ENCODE data around the gene PPP1R3F. TPM values are rescaled to one million over a fixed set of nuclear protein-coding genes. Genes with fewer than 3 reads are reported as not detected.

The PPP1R3F gene
- total RNA-seq, 4 donors from 2014 or later: 4.2 to 10.7 (median 8.0) TPM

DNA sequence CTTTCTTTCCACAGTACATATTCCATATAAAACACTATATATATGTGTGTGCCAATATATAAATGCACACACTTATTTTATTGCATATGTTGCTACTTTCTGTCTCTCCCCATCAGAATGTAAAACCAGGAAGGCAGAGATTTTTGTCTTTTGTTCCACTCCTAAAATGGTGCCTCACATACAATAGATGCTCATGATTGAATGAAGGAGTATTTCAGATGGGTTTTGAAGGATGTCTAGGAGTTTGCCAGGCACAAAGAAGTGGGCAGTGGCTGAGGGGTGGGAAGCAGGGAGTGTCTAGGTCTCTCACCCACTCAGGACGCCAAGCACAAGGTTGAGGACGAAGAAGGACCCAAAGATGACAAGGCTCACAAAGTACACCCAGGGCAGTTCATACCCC lies 41.9 kb upstream of the PPP1R3F start:
- WGBS, 2 donors: 76 to 80% methylated on average over 1 to 2 of the region's 2 CpGs
- H3K9me3 ChIP-seq: no peaks in the 10 kb centered on the region
- H3K27me3 ChIP-seq: no peaks in the 10 kb centered on the region
- H3K4me1 ChIP-seq: peaks cover 0 to 14% (median 4%) of the 10 kb centered on the region in 3 donors
- no peak overlapping the region for H3K4me3 ChIP-seq
- TF ChIP-seq POLR2A (IDR thresholded peaks at IDR 0.05): no peak
- TF ChIP-seq, protein P1, sequence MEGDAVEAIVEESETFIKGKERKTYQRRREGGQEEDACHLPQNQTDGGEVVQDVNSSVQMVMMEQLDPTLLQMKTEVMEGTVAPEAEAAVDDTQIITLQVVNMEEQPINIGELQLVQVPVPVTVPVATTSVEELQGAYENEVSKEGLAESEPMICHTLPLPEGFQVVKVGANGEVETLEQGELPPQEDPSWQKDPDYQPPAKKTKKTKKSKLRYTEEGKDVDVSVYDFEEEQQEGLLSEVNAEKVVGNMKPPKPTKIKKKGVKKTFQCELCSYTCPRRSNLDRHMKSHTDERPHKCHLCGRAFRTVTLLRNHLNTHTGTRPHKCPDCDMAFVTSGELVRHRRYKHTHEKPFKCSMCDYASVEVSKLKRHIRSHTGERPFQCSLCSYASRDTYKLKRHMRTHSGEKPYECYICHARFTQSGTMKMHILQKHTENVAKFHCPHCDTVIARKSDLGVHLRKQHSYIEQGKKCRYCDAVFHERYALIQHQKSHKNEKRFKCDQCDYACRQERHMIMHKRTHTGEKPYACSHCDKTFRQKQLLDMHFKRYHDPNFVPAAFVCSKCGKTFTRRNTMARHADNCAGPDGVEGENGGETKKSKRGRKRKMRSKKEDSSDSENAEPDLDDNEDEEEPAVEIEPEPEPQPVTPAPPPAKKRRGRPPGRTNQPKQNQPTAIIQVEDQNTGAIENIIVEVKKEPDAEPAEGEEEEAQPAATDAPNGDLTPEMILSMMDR (IDR thresholded peaks at IDR 0.05): no peak
- DNase-seq: no peak
- H3K36me3 ChIP-seq: no peaks in the 10 kb centered on the region
- H3K27ac ChIP-seq: no peak overlapping the region
- intact Hi-C loops (cut with DNase I): no loop called here

DNA sequence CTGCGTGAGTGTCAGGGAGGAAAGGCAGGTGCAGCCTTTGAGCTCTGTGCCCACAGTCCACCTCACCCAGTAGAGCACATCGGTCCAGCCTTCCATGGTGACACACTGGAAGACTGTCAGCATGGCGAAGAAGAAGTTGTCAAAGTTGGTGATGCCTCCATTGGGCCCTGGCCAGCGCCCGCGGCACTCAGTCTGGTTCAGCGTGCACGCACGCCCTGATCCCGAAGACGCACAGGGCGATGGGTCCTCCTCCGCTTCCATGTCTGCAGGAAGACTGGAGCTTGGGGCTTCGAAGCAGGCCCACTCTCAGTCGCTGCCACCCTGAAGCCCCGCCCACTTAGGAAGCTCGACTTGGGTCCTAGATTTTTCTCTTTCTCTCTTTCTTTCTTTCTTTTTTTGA lies 41.4 kb upstream of the PPP1R3F start:
- Histone ChIP-seq H3K9me3 (no peaks in the 10 kb centered on the region), H3K4me1 (peaks cover 0 to 14% (median 4%) of the 10 kb centered on the region in 3 donors), H3K27me3 (no peaks in the 10 kb centered on the region), H3K4me3 (no peak overlapping the region), H3K27ac (no peak overlapping the region), H3K36me3 (no peaks in the 10 kb centered on the region)
- intact Hi-C loops (cut with DNase I): no loop called here
- DNase-seq: no peak
- TF ChIP-seq, protein P1 (IDR thresholded peaks at IDR 0.05): no peak
- 75 to 88% methylated on average over 5 to 17 of the region's 17 CpGs for WGBS, 2 donors

DNA sequence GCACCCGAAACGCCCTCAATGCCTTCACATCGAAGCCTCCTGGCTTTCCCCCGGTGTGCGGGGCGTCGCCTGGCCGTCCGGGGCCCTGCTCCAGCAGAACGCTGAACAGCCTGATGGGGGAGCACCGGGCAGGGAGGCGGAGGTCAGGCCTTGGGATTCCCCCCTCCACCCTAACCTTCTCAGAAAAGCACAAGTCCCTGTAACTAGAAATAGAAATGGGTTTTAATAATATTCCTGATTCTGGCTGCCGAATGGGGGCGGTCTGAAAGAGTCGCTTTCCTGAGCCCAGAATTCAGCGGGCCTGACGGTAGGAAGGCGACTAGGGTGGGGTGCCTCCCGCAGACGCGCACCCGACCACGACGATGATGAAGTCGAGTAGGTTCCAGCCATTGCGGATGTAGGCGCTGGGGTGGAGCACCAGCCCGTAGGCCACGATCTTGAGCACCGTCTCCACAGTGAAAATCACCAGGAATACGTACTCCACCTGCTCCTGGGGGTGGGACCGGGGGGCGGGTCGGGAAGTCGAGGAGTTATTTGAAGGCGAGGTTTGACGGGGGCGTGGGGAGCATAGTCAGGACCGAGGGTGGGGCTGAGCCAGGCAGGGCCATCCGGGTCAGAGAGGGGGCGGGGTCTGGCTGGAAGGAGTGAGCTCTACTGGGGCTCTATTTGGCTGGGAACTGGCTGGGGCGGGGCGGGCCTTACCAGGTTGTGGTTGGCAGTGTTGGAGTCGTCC lies 38.9 kb upstream of the PPP1R3F start:
- Histone ChIP-seq H3K27ac (peak overlapping the region; percentile 36 to 72 (median 60)), H3K9me3 (no peaks in the 10 kb centered on the region), H3K36me3 (no peaks in the 10 kb centered on the region), H3K4me3 (peak overlapping the region; percentile 22 to 61 (median 38)), H3K27me3 (no peaks in the 10 kb centered on the region), H3K4me1 (peaks cover 0 to 14% (median 4%) of the 10 kb centered on the region in 3 donors)
- DNase-seq: peak; percentile 16
- TF ChIP-seq POLR2A (IDR thresholded peaks at IDR 0.05): no peak
- TF ChIP-seq, protein P1 (IDR thresholded peaks at IDR 0.05): peak in 2 of 6 experiments; percentile 8 to 23
- 17% methylated on average over 2 of the region's 44 CpGs; no CpG with 5 or more reads in 1 of the 2 donors for WGBS, 2 donors
- intact Hi-C loops (cut with DNase I): no loop called here

DNA sequence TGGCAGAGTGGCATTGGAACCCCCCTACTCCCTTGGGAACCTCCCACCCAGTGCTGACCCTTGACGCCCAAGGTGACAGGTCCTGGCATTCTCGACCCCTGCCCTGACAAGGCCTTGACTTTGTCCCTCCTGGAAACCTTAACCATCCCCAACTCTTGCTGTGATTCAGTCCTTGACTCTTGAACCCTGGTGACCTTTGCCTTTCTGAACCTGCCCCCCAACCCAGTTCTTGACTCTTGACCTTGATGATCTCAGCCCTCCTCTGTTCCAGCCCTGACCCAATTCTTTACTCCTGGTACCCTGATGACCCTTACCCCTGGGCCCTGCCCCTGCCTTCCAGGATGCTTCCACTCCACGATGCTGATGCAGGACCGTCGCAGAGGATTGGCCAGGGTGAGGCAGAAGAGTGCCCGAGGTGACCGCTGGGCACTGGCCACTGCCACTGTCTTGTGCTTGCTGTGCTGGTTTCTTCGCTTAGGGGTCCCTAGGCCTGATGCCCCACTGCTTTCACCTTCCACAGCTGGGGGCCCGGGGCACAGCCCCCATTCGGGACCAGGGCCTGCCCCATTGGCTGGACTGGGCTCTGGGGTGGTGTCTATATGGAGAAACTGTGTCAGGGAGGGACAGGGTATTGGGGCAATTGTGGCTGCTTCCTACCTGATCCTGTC lies 38.1 kb upstream of the PPP1R3F start:
- no peaks in the 10 kb centered on the region for H3K9me3 ChIP-seq
- H3K4me3 ChIP-seq: peak overlapping the region in 1 of 4 donors; percentile 61
- H3K4me1 ChIP-seq: peaks cover 3 to 21% (median 4%) of the 10 kb centered on the region in 3 donors
- H3K36me3 ChIP-seq: no peaks in the 10 kb centered on the region
- intact Hi-C loops (cut with DNase I): no loop called here
- no peak for DNase-seq
- 92% methylated on average over 7 of the region's 10 CpGs; no CpG with 5 or more reads in 1 of the 2 donors for WGBS, 2 donors
- no peak for TF ChIP-seq POLR2A (IDR thresholded peaks at IDR 0.05)
- TF ChIP-seq, protein P1 (IDR thresholded peaks at IDR 0.05): no peak
- peak overlapping the region in 3 of 4 donors; percentile 36 to 72 (median 55) for H3K27ac ChIP-seq
- H3K27me3 ChIP-seq: no peaks in the 10 kb centered on the region

DNA sequence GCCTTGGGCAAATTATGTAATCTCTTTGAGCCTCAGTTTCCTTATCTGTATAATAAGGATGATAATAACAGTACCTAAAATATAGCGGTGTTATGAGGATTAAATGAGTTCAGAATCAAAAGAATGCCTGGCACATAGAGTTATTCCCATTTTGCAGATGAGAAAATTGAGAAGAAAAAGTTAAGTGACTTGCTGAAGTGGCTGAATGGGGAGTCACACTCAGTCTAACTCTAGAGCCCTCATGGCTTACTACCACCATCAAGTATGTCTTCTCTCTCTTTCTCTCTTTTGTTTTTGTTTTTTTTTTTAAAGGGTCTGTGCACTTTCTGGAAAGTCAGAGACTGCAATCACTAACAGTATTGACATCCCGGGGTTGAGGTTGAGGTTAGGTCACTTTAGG lies 37.1 kb upstream of the PPP1R3F start:
- TF ChIP-seq, protein P1 (IDR thresholded peaks at IDR 0.05): no peak
- no peak for DNase-seq
- intact Hi-C loops (cut with DNase I): no loop called here
- Histone ChIP-seq H3K27me3 (no peaks in the 10 kb centered on the region), H3K4me1 (peaks cover 3 to 27% (median 4%) of the 10 kb centered on the region in 3 donors), H3K9me3 (no peaks in the 10 kb centered on the region), H3K4me3 (no peak overlapping the region), H3K36me3 (no peaks in the 10 kb centered on the region), H3K27ac (no peak overlapping the region)
- WGBS, 2 donors: 91 to 100% methylated on average over 2 of the region's 2 CpGs

Data from esophagus squamous epithelium (tissue), 5 donors.